ENCODE data around the gene GLUD1.

- TF ChIP-seq, protein P1, sequence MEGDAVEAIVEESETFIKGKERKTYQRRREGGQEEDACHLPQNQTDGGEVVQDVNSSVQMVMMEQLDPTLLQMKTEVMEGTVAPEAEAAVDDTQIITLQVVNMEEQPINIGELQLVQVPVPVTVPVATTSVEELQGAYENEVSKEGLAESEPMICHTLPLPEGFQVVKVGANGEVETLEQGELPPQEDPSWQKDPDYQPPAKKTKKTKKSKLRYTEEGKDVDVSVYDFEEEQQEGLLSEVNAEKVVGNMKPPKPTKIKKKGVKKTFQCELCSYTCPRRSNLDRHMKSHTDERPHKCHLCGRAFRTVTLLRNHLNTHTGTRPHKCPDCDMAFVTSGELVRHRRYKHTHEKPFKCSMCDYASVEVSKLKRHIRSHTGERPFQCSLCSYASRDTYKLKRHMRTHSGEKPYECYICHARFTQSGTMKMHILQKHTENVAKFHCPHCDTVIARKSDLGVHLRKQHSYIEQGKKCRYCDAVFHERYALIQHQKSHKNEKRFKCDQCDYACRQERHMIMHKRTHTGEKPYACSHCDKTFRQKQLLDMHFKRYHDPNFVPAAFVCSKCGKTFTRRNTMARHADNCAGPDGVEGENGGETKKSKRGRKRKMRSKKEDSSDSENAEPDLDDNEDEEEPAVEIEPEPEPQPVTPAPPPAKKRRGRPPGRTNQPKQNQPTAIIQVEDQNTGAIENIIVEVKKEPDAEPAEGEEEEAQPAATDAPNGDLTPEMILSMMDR (tag by site-specific recombination; IDR thresholded peaks at IDR 0.05), result no peak
- TF ChIP-seq REST (tag by site-specific recombination; IDR thresholded peaks at IDR 0.05) (no peak), ZBTB21 (tag by site-specific recombination; IDR thresholded peaks at IDR 0.05) (no peak), ZNF155 (tag by site-specific recombination; IDR thresholded peaks at IDR 0.05) (no peak), ZNF580 (tag by site-specific recombination; IDR thresholded peaks at IDR 0.05) (no peak), ZNF214 (tag by site-specific recombination; IDR thresholded peaks at IDR 0.05; ENCODE audit: borderline replicate concordance) (no peak), ELK4 (IDR thresholded peaks at IDR 0.05; ENCODE audit: borderline replicate concordance, low read depth, low read length) (no peak), ZNF138 (tag by site-specific recombination; IDR thresholded peaks at IDR 0.05; ENCODE audit: borderline replicate concordance) (no peak), ZNF501 (tag by site-specific recombination; IDR thresholded peaks at IDR 0.05) (no peak), ZNF449 (tag by site-specific recombination; IDR thresholded peaks at IDR 0.05) (no peak), YY1 (tag by site-specific recombination; IDR thresholded peaks at IDR 0.05) (no peak), OSR2 (tag by site-specific recombination; IDR thresholded peaks at IDR 0.05) (no peak)
- TF ChIP-seq, protein P2, sequence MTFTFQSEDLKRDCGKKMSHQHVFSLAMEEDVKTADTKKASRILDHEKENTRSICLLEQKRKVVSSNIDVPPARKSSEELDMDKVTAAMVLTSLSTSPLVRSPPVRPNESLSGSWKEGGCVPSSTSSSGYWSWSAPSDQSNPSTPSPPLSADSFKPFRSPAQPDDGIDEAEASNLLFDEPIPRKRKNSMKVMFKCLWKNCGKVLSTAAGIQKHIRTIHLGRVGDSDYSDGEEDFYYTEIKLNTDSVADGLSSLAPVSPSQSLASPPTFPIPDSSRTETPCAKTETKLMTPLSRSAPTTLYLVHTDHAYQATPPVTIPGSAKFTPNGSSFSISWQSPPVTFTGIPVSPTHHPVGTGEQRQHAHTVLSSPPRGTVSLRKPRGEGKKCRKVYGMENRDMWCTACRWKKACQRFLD (tag by site-specific recombination; IDR thresholded peaks at IDR 0.05), result no peak
- TF ChIP-seq, protein P3, sequence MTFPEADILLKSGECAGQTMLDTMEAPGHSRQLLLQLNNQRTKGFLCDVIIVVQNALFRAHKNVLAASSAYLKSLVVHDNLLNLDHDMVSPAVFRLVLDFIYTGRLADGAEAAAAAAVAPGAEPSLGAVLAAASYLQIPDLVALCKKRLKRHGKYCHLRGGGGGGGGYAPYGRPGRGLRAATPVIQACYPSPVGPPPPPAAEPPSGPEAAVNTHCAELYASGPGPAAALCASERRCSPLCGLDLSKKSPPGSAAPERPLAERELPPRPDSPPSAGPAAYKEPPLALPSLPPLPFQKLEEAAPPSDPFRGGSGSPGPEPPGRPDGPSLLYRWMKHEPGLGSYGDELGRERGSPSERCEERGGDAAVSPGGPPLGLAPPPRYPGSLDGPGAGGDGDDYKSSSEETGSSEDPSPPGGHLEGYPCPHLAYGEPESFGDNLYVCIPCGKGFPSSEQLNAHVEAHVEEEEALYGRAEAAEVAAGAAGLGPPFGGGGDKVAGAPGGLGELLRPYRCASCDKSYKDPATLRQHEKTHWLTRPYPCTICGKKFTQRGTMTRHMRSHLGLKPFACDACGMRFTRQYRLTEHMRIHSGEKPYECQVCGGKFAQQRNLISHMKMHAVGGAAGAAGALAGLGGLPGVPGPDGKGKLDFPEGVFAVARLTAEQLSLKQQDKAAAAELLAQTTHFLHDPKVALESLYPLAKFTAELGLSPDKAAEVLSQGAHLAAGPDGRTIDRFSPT (tag by site-specific recombination; IDR thresholded peaks at IDR 0.05), result no peak
These were observed 9.1 kb downstream of the GLUD1 start for GRCh38 chr10:87085537-87085936.
